GM12892 (cell line): ENCODE results near the gene OR56B4.
"Not testable (repeated sequence)": the region's sequence is repeated elsewhere in the genome, so short reads cannot be mapped to it uniquely, and the experiment has no call there.

Experiments
- DNase-seq: peaks from one replicate; pipeline ENCODE4 v3.0.0; 2011; ENCODE audit not compliant: insufficient read length
- FAIRE-seq: peaks from 2 replicates; lab custom pipeline; 2011; peaks lifted over from hg19 to GRCh38; lab: Jason Lieb, UNC
- POLR2A ChIP-seq: IDR thresholded peaks from 2 replicates; pipeline ENCODE4 v1.6.1; 2011; ENCODE audit warnings: low read depth, low read length, control low read depth
- POLR2AphosphoS5 ChIP-seq: IDR thresholded peaks from 2 replicates; pipeline ENCODE4 v1.6.1; 2011; ENCODE audit warnings: low read depth, low read length, control low read depth
- TAF1 ChIP-seq: IDR thresholded peaks from 2 replicates; pipeline ENCODE4 v1.6.1; 2011; ENCODE audit warnings: low read depth, mild to moderate bottlenecking, control low read depth, low read length, borderline replicate concordance

Gene OR56B4

DNA sequence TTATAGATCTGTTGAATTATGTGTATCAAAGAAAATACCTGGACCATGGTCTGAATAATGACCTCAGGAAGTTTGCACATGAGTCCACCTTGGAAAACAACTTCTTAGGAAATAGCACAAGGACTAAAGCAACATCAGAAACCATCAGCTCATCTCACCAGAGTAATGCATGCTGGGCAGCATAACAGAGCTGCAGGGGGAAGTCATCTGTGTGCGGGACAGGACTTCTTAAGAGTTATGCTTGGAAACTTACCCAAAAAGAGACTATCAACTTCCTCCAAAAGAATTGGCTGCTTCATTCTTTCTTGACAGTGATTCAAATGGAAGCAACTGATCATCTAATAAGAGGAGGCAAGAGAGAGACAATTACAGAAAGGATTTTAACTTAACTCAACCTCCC is 2.5 kb downstream of the OR56B4 start:
- TF ChIP-seq TAF1 (no peak), POLR2AphosphoS5 (no peak), POLR2A (no peak)
- no peak for DNase-seq

DNA sequence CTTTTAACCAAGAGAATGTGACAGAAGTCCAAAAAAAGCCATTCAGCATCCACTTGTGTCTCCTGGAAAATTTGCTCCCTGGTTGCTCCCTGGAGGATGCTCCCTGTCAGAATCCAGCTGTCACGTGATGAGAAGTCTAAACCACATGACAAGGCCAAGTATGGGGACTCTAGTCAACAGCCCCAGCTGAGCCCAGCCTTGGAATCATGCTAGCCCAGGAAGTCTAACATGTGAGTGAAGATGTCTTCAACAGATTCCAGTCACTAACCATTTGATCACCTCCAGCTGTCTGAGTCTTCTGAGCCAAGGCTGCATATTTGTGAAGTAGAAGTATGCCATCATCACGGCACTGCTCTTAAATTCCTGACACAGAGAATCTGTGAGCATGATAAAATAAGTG is 4.2 kb downstream of the OR56B4 start:
- TF ChIP-seq TAF1 (no peak), POLR2AphosphoS5 (no peak), POLR2A (no peak)
- FAIRE-seq, result no peak
- DNase-seq, result no peak

More for the DNA sequence above, 2.5 kb downstream of the OR56B4 start:
- FAIRE-seq, result no peak

GRCh38 chr11:6116638-6117037 is 9.2 kb downstream of the OR56B4 start:
- FAIRE-seq, result no peak
- no peak for TF ChIP-seq TAF1
- TF ChIP-seq POLR2A, result no peak
- no peak for TF ChIP-seq POLR2AphosphoS5

DNA sequence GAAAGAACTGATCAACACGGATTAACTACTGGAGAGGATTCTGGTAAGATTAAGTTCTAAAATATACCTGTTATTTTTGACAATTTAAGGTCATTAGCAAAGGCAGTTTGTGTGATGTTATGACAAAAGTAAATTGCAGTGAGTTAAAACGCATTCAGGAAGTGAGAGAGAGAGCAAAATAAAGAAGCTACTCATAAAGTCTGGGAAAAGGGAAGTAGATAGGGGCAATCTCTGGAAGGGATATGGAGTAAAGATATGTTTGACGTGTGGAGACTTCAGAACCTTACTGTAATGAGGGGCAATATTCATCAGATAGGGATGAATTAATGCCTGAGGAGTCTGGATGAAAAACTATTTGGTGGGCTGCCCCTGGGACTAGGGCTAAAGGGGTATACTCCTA is 16.8 kb downstream of the OR56B4 start:
- TF ChIP-seq POLR2A (no peak), TAF1 (no peak), POLR2AphosphoS5 (no peak)
- no peak for DNase-seq
- FAIRE-seq, result no peak

More at GRCh38 chr11:6116638-6117037, 9.2 kb downstream of the OR56B4 start:
- DNase-seq, result no peak

- peak; percentile 36 for FAIRE-seq
Observed at GRCh38 chr11:6127881-6128280, 20.4 kb downstream of the OR56B4 start.

DNA sequence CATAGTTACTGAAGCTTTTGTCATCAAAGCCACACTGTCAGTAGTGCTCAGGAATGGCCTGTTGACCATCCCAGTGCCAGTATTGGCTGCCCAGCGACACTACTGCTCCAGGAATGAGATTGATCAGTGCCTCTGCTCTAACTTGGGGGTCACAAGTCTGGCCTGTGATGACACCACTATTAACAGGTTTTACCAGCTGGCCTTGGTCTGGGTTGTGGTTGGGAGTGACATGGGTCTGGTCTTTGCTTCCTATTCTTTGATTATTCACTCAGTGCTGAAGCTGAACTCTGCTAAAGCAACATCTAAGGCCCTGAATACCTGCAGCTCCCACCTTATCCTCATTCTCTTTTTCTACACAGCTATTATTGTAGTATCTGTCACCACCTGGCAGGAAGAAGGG is 21.5 kb downstream of the OR56B4 start:
- FAIRE-seq, result no peak
- TF ChIP-seq TAF1, result no peak
- no peak for TF ChIP-seq POLR2A

More at GRCh38 chr11:6127881-6128280, 20.4 kb downstream of the OR56B4 start:
- TF ChIP-seq POLR2A (no peak), TAF1 (no peak), POLR2AphosphoS5 (no peak)
- no peak for DNase-seq

DNA sequence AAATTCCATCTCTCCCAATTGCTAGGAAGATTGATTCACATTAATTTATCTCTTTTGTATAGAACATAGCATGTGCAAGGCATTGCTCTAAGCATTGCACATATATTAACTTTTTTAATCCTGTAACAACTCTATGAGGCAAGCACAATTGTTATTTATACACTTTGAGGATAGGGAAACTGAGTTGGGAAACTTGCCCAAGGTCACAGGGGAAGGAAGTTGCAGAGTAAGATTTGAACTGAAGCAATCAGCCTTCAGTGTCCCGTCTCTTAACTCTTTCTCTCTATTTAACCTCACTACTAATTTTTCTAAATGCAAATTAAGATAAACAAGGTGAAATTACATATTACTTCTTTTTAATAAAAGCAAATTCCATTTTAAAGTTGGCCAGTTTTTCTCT is 22.2 kb downstream of the OR56B4 start:
- TF ChIP-seq POLR2A (no peak), TAF1 (no peak), POLR2AphosphoS5 (no peak)
- FAIRE-seq (no peak), DNase-seq (no peak)

More for the DNA sequence above, 21.5 kb downstream of the OR56B4 start:
- no peak for DNase-seq

DNA sequence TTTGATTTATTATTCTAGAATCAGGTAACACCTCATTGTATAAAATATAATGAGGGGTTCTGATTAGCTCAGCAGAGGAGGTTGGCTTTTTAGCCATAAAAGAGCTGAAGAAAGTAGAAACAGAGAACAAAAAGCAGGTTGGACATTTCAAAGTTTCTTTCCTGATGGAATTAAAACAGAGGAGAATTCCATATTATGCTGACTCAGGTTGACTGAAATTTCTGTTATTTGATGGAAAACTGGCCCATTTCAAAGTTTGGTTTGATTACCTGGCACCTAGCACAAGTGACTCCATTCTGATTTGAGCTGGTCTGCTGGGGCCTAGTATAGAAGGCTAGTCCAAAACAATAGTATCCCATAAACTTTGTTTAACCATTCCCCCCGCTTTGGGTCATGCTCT is 24.9 kb downstream of the OR56B4 start:
- no peak for TF ChIP-seq POLR2AphosphoS5
- no peak for TF ChIP-seq TAF1
- no peak for TF ChIP-seq POLR2A
- FAIRE-seq, result no peak
- no peak for DNase-seq

GRCh38 chr11:6135936-6136335 is 28.5 kb downstream of the OR56B4 start:
- DNase-seq, FAIRE-seq: not testable (repeated sequence)

DNA sequence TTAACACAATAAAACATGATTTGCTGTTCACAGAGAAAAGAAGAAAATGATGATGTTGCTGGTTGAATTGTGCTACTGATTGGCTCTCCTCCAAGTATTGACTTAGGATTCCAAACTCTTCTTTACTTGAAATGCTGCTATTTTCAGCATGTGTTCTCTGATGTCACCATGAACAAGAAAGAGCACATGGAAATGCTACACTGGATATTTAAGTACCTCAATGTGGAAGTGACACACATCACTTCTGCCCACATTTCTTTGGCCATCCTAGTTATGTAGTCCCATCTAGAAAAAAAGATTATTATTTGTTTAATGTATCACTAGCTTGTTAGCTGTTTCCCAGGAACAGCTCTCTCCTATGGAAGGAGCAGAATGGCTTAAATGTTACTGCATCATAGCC is 35.5 kb downstream of the OR56B4 start:
- no peak for DNase-seq
- FAIRE-seq, result no peak
- TF ChIP-seq POLR2AphosphoS5 (no peak), POLR2A (no peak), TAF1 (no peak)

DNA sequence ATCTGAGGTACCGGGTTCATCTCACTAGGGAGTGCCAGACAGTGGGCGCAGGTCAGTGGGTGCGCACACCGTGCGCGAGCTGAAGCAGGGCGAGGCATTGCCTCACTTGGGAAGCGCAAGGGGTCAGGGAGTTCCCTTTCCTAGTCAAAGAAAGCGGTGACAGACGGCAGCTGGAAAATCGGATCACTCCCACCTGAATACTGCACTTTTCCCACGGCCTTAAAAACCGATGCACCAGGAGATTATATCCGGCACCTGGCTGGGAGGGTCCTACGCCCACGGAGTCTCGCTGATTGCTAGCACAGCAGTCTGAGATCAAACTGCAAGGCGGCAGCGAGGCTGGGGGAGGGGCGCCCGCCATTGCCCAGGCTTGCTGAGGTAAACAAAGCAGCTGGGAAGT is 36.3 kb downstream of the OR56B4 start:
- FAIRE-seq, result not testable (repeated sequence)

DNA sequence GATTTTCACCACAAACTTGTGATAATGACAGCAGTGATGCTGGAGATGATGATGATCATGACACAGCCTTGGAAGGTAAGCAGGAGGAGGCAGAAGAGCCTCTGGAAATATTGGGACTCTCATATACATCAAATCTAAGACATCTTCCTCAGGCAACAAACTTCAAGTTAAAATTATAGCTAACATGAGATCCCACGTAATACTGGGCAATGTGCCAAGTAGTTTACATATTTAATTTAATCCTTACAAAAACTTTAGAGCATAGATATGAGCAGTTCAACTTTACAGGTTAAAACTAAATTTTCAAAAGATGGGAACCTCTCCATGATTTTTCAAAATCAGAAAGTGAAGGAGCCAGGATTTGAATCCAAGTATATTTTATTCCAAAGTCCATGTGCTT is 43.6 kb downstream of the OR56B4 start:
- DNase-seq, result no peak
- FAIRE-seq, result no peak
- TF ChIP-seq POLR2A (no peak), POLR2AphosphoS5 (no peak)

More for the DNA sequence above, 36.3 kb downstream of the OR56B4 start:
- not testable (repeated sequence) for DNase-seq

DNA sequence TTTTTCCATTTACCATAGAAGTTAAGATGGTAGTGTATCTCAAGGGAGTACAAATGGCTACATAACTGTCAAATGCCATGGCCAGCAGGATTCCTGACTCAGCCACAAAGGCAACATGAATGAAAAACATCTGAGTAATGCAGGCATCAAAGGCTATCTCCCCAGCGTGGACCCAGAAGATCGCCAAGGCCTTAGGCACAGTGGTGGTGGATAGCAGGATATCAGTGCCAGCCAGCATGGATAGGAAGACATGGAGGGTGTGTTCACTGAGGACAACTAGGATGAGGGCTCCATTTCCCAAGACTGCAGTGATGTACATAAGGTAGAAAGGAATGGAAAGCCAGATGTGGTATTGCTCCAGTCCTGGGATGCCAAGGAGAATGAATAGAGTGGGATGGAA is 44.6 kb downstream of the OR56B4 start:
- TF ChIP-seq TAF1 (no peak), POLR2A (no peak), POLR2AphosphoS5 (no peak)
- FAIRE-seq (no peak), DNase-seq (no peak)

DNA sequence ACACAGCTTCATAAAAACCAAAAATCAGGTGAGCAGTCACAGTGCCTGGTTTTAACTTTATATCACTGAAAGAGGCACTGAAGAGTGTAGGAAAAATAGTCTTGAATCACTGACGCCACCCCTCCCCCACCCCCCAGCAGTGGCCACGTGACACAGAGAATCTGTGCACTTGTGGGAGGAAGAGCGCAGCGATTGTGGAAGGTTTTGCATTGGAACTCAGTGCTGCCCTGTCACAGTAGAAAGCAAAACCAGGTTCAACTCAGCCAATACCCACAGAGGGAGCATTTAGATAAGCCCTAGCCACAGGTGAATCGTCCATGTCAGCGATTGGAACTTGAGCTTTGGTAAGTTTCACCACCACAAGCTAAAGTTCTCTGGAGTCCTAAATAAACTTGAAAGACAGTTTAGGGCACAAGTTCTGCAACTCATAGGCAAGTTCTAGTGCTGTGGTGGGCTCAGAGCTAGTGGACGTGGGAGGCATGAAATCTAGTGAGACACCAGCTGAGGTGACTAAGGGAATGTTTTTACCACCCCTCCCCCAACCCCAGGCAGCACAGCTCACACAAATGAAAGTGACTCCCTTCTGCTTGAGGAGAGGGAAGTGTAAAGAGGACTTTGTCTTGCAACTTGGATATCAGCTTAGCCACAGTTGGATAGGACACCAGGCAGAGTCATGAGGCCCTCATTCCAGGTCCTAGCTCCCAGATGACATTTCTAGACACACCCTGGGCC is 49.3 kb downstream of the OR56B4 start:
- FAIRE-seq (no peak), DNase-seq (no peak)
- TF ChIP-seq POLR2AphosphoS5 (no peak), POLR2A (no peak), TAF1 (no peak)
